Measurements from ENCODE around the gene TMEM131.

TMEM131 gene

DNA sequence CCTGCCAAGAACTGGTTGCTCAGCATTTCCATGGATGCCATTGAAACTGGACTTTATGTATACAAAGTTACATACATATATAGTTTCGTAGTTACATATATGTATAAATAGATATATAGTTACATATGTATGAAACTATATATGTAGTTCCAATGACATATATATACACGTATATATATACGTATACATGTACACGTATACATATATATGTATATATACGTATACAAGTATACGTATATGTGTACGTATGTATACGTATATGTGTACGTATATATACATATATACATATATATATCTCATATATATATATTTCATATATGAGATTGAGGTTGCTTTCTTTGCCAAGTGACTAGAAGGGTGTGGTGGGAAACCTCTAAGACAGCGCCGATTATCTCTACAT lies 10.6 kb upstream of the TMEM131 start:
- TF ChIP-seq GABPA (IDR thresholded peaks at IDR 0.05; ENCODE audit: low read depth), result no peak
- TF ChIP-seq POLR2AphosphoS5 (IDR thresholded peaks at IDR 0.05; ENCODE audit: low read depth), result no peak
- no peak for TF ChIP-seq CTCF (IDR thresholded peaks at IDR 0.05; ENCODE audit: insufficient read depth, low read length)
- TF ChIP-seq, protein P1, sequence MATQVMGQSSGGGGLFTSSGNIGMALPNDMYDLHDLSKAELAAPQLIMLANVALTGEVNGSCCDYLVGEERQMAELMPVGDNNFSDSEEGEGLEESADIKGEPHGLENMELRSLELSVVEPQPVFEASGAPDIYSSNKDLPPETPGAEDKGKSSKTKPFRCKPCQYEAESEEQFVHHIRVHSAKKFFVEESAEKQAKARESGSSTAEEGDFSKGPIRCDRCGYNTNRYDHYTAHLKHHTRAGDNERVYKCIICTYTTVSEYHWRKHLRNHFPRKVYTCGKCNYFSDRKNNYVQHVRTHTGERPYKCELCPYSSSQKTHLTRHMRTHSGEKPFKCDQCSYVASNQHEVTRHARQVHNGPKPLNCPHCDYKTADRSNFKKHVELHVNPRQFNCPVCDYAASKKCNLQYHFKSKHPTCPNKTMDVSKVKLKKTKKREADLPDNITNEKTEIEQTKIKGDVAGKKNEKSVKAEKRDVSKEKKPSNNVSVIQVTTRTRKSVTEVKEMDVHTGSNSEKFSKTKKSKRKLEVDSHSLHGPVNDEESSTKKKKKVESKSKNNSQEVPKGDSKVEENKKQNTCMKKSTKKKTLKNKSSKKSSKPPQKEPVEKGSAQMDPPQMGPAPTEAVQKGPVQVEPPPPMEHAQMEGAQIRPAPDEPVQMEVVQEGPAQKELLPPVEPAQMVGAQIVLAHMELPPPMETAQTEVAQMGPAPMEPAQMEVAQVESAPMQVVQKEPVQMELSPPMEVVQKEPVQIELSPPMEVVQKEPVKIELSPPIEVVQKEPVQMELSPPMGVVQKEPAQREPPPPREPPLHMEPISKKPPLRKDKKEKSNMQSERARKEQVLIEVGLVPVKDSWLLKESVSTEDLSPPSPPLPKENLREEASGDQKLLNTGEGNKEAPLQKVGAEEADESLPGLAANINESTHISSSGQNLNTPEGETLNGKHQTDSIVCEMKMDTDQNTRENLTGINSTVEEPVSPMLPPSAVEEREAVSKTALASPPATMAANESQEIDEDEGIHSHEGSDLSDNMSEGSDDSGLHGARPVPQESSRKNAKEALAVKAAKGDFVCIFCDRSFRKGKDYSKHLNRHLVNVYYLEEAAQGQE (IDR thresholded peaks at IDR 0.05; ENCODE audit: insufficient replicate concordance, low read depth), result no peak
- TF ChIP-seq SPI1 (IDR thresholded peaks at IDR 0.05; ENCODE audit: borderline replicate concordance, low read depth), result no peak
- no peak for DNase-seq (ENCODE audit: low read depth in 1 of 2, low spot score in 1 of 2)
- no peaks in the 10 kb centered on the region for H3K27me3 ChIP-seq (ENCODE audit: insufficient read depth, poor library complexity, severe bottlenecking)

GRCh38 chr2:98004613-98005012 lies 8.9 kb upstream of the TMEM131 start:
- H3K27ac ChIP-seq (replicated peaks), result no peak overlapping the region

More for the DNA sequence above, 10.6 kb upstream of the TMEM131 start:
- Histone ChIP-seq H3K27ac (replicated peaks) (no peak overlapping the region), H3K4me3 (replicated peaks; ENCODE audit: insufficient read depth, low read length) (no peak overlapping the region)

GRCh38 chr2:98004047-98004446 lies 8.3 kb upstream of the TMEM131 start:
- Histone ChIP-seq H3K27me3 (ENCODE audit: insufficient read depth, poor library complexity, severe bottlenecking) (no peaks in the 10 kb centered on the region), H3K4me3 (replicated peaks; ENCODE audit: insufficient read depth, low read length) (no peak overlapping the region), H3K27ac (replicated peaks) (no peak overlapping the region)
- DNase-seq (ENCODE audit: low read depth in 1 of 2, low spot score in 1 of 2), result no peak
- TF ChIP-seq SPI1 (IDR thresholded peaks at IDR 0.05; ENCODE audit: borderline replicate concordance, low read depth) (no peak), POLR2AphosphoS5 (IDR thresholded peaks at IDR 0.05; ENCODE audit: low read depth) (no peak), CTCF (IDR thresholded peaks at IDR 0.05; ENCODE audit: insufficient read depth, low read length) (no peak)
- TF ChIP-seq, protein P1 (IDR thresholded peaks at IDR 0.05; ENCODE audit: insufficient replicate concordance, low read depth), result no peak

More at GRCh38 chr2:98004613-98005012, 8.9 kb upstream of the TMEM131 start:
- DNase-seq (ENCODE audit: low read depth in 1 of 2, low spot score in 1 of 2), result no peak
- TF ChIP-seq, protein P1 (IDR thresholded peaks at IDR 0.05; ENCODE audit: insufficient replicate concordance, low read depth), result no peak
- TF ChIP-seq SPI1 (IDR thresholded peaks at IDR 0.05; ENCODE audit: borderline replicate concordance, low read depth) (no peak), POLR2AphosphoS5 (IDR thresholded peaks at IDR 0.05; ENCODE audit: low read depth) (no peak), CTCF (IDR thresholded peaks at IDR 0.05; ENCODE audit: insufficient read depth, low read length) (no peak), GABPA (IDR thresholded peaks at IDR 0.05; ENCODE audit: low read depth) (no peak)
- Histone ChIP-seq H3K4me3 (replicated peaks; ENCODE audit: insufficient read depth, low read length) (no peak overlapping the region), H3K27me3 (ENCODE audit: insufficient read depth, poor library complexity, severe bottlenecking) (no peaks in the 10 kb centered on the region)

All from HL-60 (cell line).